Iris pigment epithelial cell (primary cell): Measurements from ENCODE around the gene ABLIM1.
A peak's percentile ranks its signal among the peaks of the same experiment; 100 is the strongest.

Experiments used
- DNase-seq: peaks from one replicate; pipeline ENCODE4 v3.0.0-alpha.2; 2011; ENCODE audit warnings: low read depth

The ABLIM1 gene

DNA sequence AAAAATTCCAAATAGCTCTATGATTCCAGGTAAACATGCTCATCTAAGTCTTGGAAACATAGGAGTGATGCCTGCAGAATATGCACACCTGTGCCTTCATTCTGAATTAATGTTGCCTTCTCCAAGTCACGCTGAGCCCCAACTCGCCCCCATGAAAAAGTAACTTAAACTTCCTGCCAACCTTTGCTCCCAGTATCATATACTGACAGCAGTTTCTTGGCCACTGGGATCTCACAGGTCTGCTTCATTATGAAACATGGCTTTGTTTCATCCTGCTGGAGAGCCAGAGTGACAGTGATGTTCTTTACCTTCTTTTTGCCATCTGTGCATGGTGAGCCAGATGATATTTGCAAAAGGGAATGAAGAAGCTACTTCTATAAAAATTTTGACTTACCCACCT, 34.9 kb downstream of the ABLIM1 start:
- DNase-seq: no peak

DNA sequence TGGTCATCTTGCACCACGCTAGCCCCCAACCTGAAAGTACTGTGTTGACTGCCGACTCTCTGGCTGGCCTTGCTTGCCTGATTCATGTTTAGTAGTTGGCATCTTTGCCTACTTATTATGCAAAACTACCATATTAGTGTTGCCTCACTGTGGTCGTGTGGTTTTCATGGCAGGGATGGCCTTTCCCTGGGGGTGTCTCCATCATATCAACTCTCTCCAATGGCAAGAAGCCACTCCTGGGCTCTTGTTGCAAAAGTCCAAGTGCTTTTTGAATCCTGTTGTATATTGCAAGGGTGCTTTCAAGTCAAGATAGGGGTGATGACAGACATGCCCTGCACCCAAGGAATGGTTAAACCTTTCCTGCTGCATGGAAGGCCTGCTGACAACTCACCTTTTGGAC, 39.4 kb downstream of the ABLIM1 start:
- no peak for DNase-seq

DNA sequence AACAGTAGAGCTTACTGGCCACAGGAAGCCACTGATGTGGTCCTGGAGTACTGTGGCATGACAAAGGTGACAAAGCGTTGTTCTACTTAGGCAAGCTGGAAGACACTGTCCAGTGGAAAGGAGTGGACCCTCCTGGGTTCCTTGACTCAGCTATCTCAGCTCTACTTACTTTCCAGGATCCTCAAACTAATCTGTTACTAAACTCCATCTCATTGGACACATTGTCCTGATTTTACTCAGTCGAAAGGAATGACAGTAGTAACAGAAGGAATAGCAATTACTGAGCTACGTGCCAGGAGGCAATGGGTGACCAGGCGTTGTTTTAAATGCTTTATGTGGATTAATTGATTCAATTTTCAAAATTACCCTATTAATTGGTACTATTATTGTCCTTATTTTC, 41.6 kb downstream of the ABLIM1 start:
- no peak for DNase-seq

GRCh38 chr10:114616103-114616502, 42.0 kb downstream of the ABLIM1 start:
- no peak for DNase-seq

- no peak for DNase-seq
These were observed 42.5 kb downstream of the ABLIM1 start for GRCh38 chr10:114615600-114616007.

DNA sequence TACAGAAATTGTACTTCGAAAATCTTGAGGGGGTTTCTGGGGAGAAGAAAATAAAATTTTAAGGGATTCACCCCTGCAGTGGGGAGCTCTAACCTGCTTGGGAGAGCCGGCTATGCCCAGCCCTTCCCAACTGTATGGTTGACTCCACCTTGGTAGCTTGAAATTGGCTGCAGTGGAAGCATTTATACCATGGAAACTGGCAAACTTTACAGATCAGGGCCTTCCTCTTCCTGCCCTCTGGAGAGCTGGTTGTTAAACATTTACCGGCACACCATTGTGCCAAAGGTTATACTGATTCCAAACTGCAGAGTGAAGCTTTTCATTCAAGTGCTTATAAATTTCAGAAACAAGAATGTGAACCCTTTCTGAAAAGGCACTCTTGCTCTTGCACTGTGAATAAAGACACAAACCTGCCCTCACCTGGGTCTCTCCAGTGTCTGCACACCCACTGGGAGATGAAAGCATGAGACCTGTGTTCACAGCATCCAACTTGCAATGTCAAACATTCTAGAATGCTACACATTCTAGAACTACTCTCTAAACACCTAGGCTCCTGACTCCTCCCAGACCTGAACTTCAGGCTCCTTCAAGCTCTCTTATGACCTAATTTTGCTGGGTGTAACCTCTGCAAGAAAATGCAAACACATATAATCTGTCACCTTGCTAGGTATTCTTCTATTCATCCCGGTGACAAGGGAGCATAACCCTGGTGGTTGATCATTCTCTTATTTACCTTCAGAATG, 44.7 kb downstream of the ABLIM1 start:
- DNase-seq: no peak

DNA sequence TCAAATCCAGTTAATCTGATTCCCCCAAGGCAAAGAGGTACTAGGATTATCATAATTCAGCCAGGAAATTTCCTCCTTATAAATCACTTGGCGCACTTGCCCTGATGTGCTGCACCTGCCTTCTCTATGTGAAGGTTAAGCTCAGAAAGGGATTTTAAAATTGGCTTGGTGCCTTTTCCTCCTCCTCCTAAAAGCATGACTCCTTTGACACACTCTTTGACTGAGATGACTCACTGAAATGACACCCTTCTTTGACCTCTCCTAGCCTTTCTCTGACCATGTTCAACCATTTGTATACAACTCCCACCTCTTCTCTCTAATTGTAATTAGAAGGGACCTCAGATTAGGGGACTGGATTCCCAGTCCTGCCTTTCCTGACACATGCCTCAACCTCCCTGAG, 46.5 kb downstream of the ABLIM1 start:
- DNase-seq: no peak

GRCh38 chr10:114609518-114610426, 48.3 kb downstream of the ABLIM1 start:
- no peak for DNase-seq

DNA sequence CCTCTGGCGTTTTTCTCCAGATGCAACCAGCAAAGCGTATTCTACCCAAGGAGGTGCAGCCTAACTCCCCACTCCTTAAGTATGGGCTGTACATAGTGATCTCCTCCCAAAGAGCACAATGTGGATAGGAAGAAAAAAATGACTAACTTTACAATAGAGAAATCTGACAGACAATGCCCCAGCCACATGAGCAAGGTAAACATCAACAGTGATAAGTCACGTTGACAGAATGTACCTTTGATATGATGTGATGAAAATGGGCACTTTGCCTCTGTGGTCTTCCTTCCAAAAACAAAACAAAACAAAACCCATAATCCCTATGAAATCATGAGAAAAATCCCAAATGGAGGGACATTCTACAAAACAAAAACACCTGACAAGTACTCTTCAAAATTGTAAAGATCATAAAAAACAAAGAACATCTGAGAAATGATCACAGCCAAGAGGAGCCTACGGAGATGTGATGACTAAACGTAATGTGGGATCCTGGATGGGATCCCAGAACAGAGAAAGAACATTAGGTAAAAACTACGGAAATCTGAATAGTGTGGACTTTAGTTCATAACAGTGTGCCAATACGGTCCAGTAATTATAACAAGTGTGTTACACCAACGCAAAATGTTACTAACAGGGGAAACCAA, 50.6 kb downstream of the ABLIM1 start:
- peak; percentile 66 for DNase-seq

DNA sequence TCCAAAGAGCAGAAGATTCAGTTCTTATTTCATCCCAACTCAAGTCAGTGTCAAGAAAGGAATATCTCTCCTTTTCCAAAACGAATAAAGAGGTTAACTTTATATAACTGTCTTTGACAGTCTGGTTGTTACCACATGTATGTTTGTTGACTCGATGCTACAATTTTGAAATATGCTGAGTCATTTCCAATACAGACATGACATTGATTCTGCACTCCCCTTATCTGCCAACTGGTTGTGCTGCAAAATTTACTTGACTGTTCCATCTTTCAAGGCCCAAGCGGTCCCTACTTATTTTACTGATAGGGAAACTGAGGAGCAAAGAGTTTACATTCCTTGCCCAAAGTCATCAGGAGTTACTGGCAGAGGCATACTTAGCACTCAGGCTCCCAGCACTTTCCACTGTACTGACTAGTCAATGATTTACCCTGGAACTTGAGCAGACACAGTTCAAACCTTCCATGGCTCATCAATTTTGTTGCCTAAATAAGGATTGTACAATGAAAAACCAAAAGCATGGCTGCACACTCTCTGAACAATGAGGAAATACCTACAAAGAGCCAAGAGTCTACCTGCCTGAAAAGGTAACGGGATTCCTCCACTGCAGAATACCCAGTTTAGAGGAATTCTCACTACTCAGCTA, 52.8 kb downstream of the ABLIM1 start:
- DNase-seq: no peak

DNA sequence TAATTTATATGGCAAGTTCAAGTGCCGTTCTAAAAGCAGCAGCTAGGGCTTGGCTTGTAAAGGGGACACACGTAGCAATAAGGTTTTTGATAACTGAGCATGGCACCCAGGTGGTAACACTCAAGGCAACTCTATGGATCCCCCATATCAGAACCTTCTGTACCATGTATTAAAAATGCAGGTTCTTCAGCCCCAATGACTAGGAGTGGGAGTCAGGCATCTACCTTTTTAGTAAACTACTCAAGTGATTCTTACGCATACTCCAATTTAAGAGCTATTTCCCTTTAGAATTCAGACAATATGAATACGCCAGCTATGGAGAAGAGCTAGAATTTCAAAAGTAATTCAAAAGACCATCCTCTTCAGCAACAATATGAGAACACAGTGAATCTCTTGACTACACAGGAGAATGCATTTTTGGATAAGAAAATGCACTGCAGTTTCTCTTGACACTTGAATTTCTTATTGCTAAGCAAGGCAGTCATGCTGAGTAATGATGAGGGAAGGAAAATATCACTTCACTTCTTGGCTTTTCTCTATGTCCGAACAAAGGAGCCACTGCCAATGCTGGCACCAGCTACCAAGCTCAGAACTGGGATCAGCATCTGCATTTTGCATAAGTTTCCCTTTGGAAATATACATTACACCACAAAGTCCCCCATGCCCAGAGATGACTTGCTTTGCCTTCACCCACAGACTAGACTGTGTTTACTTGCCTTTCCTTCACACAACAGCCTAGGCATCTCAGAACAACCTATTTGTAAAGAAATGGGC, 53.5 kb downstream of the ABLIM1 start:
- DNase-seq: no peak

GRCh38 chr10:114603948-114604347, 54.1 kb downstream of the ABLIM1 start:
- DNase-seq: peak; percentile 15

DNA sequence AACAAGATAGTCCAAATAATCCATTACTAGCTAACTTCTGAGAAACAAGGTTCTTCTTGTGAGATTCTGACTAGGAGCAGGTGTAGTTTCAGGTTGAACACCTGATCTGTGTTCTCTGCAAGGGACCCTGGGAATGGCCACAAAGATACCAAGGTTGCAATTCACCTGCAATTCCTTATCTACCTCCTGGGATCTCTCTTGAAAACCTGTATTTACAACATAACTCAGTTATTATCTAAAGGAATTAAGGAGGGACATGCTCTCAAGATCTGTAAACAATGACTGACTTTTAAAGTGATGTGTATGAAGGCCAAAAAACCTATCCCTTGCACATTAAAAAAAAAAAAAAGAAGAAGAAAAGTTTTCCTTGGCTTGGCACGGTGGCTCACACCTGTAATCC, 54.8 kb downstream of the ABLIM1 start:
- DNase-seq: no peak

DNA sequence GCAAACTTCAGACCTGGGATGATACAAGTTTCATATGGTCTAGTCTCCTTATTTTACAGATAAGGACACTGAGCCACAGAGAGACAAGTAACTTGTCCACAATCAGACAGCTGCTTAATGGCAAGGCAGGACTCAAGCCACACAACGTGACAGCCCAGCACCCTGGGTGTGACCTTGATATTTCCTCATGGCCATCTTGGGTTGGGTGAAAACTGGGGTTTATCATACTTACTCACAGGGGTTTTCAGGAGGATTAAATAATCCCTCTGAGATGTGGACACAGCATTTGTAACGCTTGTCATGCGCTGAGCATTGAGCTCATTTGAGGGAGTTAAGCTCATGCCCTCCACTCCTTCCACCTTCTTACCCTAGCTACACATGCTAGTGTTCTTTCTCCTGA, 58.0 kb downstream of the ABLIM1 start:
- no peak for DNase-seq

DNA sequence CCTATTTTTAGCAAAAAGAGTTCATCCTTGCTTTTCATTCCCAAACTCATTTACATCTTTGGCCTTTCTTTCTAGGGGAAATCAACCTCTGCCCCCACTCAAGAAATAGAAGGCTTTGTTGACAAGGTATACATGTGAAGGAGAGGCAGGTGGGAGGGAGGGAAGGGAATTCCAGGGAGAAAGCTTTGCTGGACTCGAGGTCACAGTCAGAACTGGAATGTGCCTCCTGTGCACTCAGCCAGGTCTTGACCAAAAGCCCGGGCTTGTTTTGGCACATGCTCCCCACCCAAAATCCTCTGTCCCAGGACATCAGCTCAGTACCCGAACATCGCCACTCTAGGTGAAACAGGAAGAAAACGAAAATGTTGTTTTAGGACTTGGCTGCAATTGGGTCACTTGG, 61.3 kb downstream of the ABLIM1 start:
- DNase-seq: no peak

DNA sequence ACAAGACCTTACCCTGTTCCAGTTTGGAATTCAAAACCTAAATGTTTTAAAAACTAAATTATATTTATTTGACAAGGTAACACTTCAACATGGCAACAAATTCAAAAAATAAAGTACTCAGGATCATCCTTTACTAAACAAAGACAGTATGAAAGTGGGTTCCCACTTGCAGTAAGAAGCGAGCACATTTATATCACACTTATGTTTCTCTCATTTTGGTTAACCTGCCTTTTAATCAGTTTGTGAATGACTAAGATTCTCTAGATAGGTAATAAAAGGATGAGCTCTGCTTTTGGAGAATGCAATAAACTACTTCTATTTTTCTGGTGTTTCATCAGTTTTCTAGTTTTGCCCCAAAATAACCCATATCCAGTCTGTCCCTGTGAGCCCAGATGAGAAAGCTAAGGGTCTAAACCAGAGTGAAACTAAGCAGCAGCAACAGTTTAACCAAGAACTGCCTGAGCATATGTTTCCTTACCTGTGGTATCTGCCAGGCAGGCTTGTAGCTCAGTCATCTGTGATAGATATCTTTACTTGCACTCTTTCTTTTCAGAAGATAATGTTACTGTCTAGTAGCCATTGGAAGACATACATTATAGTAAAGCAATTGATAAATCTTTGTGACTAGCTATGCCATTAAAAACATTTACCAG, 64.1 kb downstream of the ABLIM1 start:
- DNase-seq: no peak

GRCh38 chr10:114593240-114593792, 64.8 kb downstream of the ABLIM1 start:
- DNase-seq: no peak

- DNase-seq: no peak
These were observed 67.1 kb downstream of the ABLIM1 start for GRCh38 chr10:114590993-114591392.

DNA sequence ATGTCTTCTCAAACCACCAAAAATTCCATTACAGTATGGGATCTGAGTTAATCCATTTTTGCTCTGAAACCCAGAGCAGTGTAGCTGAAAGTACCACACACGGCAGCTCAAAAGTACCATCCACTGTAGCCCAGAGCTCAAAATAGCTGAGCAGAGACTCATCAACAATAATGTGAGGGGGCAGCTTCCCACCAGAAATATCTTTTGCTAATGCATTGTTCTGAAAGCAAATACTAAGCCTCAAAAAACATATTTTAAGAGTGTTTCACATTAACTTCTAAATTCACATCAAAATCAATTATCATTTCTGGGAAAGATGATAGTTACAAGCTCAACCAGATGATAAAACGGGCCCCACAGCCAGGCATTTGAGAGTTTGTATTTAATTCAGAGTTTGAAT, 73.7 kb downstream of the ABLIM1 start:
- DNase-seq: peak; percentile 11

- no peak for DNase-seq
These were observed 77.0 kb downstream of the ABLIM1 start for GRCh38 chr10:114581071-114581470.

DNA sequence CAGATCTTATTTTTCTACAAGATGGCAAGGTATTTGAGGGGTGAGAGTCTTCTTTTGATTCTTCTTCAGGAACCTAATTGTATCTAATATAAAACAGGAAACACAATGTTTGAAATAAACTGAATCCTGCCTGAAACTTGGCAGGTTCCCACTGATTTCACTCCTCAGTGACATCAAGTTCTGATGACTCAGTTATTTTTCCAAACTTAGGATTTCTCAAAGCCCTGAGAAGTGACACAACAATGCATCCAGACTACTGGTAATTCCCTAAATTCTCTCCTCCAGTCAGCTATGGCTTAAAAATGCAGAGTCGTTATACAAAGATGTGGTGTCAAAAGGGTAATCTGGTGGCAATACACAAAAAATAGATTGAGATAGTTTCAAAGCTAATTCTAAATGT, 80.9 kb downstream of the ABLIM1 start:
- peak; percentile 79 for DNase-seq
